ENCODE data around the gene FAM110C. TPM values are rescaled to one million over a fixed set of nuclear protein-coding genes. Genes with fewer than 3 reads are reported as not detected.

The FAM110C gene
- total RNA-seq, 1 donor from 2014 or later: 3.1 TPM

Other genes starting within 250 kb of the FAM110C start
- 87.8 TPM for gene SH3YL1, start 217.5 kb upstream of the FAM110C start, total RNA-seq
- gene ACP1, start 218.4 kb upstream of the FAM110C start, total RNA-seq: 101 TPM
- 2.0 TPM for gene ALKAL2, start 241.6 kb upstream of the FAM110C start, total RNA-seq

Measured in occipital lobe (tissue), 1 donor.